Heart left ventricle (tissue), 13 donors: Measurements from ENCODE around the gene TCHP.

Experiments
- CTCF ChIP-seq, 12 donors: fragments of 200-600 bp; sonication (generic) in 4 of 12; IDR thresholded peaks; one replicate each; pipeline versions ENCODE4 v1.5.0 to v1.8.0; 2018 to 2022; ENCODE audit warnings: antibody characterized with exemption in 12 of 12, mild to moderate bottlenecking in 5 of 12
- POLR2A ChIP-seq, 2 donors: fragments of 450-650 bp; IDR thresholded peaks; one replicate each; pipeline ENCODE4 v1.6.1; 2017; ENCODE audit warnings: antibody characterized with exemption in 2 of 2, mild to moderate bottlenecking in 2 of 2, moderate library complexity in 2 of 2
- donor health status: ischemic (EF 13 %, LVEDD 7.1; RV severe dilation, severe dysfunction).
- donor health status: DM: no; HTN: yes; CAD: no.
- donor health status: DM: no; HTN: no; CAD: no.
- donor health status: ischemic (EF 25% LVEDD 6.9; RV normal size, moderate dysfunction).
- donor health status: ischemic (EF 25% LVEDD 5.7; RV mildly dilated, moderate dysfunction).
- donor health status: ischemic (EF 35%, LVEDD 5.7; RV mildly dilated, moderate dysfunction).
- donor health status: nonischemic (EF 11% LVEDD 7.7; RV severe dilation, severe dysfunction).
- donor health status: DM: yes; HTN: yes; CAD: no.
- donor health status: PGD.
- donor health status: ischemic (EF 29% LVEDD 5.4; RV normal size, mild dysfunction).
- donor health status: nonischemic (EF 23%, LVEDD 6.1; RV moderate dilation, normal function).

DNA sequence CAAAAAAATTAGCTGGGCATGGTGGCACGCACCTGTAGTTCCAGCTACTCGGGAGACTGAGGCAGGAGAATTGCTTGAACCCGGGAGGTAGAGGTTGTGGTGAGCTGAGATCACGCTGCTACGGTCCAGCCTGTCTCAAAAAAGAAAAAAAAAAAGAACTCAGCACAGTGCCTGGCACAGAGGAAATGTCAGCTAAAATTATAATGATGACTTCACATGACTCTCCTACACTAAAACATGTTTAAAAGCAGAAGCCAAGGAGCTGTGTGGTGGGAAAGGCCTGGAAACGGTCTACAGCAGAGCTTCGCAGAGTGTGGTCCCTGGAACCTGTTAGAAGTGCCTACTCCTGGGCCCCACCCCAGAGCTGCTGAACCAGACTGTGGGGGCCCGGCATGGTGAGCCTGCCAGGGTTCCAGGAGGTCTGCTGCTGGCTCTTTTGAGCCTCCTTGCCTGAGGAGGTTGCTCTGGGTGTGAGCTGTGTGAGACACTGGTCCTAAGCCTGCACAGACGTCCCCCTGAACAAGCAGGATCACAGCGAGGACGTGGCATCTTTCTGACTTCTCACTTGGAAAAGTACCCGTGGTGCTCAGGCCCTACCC is 28.1 kb downstream of the TCHP start:
- TF ChIP-seq CTCF (IDR thresholded peaks at IDR 0.05) (no peak), POLR2A (IDR thresholded peaks at IDR 0.05) (no peak)
